Effector memory CD8-positive, alpha-beta T cell (primary cell): ENCODE data around the gene IER3IP1.
"Not testable (repeated sequence)": the region's sequence is repeated elsewhere in the genome, so short reads cannot be mapped to it uniquely, and the experiment has no call there.

Source experiments
- ATAC-seq: fragments of 150-1000 bp; cut with Tn5 transposase; replicated peaks from 2 replicates; pipeline ENCODE4 v1.10.0; 2021; ENCODE audit warnings: mild to moderate bottlenecking, moderate library complexity
- DNase-seq, 3 experiments: peaks; one replicate each; pipeline ENCODE4 v3.0.0; 2021
- H3K27ac Mint-ChIP-seq, 2 donors: one replicate each; pipeline ENCODE4 v1.8.0; 2022; ENCODE audit warnings: mild to moderate bottlenecking in 2 of 2, mixed read lengths in 2 of 2, moderate library complexity in 2 of 2
- H3K27me3 Mint-ChIP-seq, 2 donors: one replicate each; pipeline ENCODE4 v1.8.0; 2022; ENCODE audit warnings: mixed read lengths in 2 of 2
- H3K36me3 Mint-ChIP-seq: one replicate; pipeline ENCODE4 v1.8.0; 2022; ENCODE audit warnings: mild to moderate bottlenecking, moderate library complexity, mixed read lengths; ENCODE audit not compliant: insufficient read depth
- H3K4me1 Mint-ChIP-seq, 2 donors: one replicate each; pipeline ENCODE4 v1.8.0; 2022; ENCODE audit warnings: low read depth in 2 of 2, mixed read lengths in 2 of 2
- H3K4me3 Mint-ChIP-seq, 2 donors: one replicate each; pipeline ENCODE4 v1.8.0; 2022; ENCODE audit warnings: mild to moderate bottlenecking in 2 of 2, mixed read lengths in 2 of 2, moderate library complexity in 2 of 2
- H3K9me3 Mint-ChIP-seq, 2 donors: one replicate each; pipeline ENCODE4 v1.8.0; 2022; ENCODE audit warnings: mixed read lengths in 2 of 2
- total RNA-seq, 9 experiments: gene quantifications; one replicate each; lab custom pipeline; 2026; lab: John Stamatoyannopoulos, UW

The IER3IP1 gene
- 5.4 to 27.5 (median 18.0) reads per million in 9 experiments for total RNA-seq

- H3K4me1 Mint-ChIP-seq, result peaks cover 0 to 6% of the 10 kb centered on the region in 2 donors
- peaks cover 11% of the 10 kb centered on the region for H3K36me3 Mint-ChIP-seq
- no peak within 1 kb of the TSS for H3K27ac Mint-ChIP-seq
- DNase-seq, result peak; percentile 83 to 89 (median 84)
- H3K27me3 Mint-ChIP-seq, result peaks cover 4 to 18% of the 10 kb centered on the region in 2 donors
- ATAC-seq, result peak; percentile 93
- no peaks in the 10 kb centered on the region for H3K9me3 Mint-ChIP-seq
- H3K4me3 Mint-ChIP-seq, result no peak within 1 kb of the TSS
These were observed at the start of gene IER3IP1 for GRCh38 chr18:47175898-47176575. TSS of gene IER3IP1 (minus strand) at chr18:47176364. CDS start at chr18:47176277, 87 bp downstream.

- Mint-ChIP-seq H3K27ac (no peak overlapping the region), H3K9me3 (no peaks in the 10 kb centered on the region), H3K4me3 (no peak overlapping the region), H3K4me1 (peaks cover 3% of the 10 kb centered on the region in 2 donors), H3K27me3 (peaks cover 65 to 75% of the 10 kb centered on the region in 2 donors), H3K36me3 (no peaks in the 10 kb centered on the region)
- ATAC-seq (no peak), DNase-seq (no peak)
These were observed 39.5 kb upstream of the IER3IP1 start for GRCh38 chr18:47215554-47216138.

GRCh38 chr18:47209171-47209570, 33.0 kb upstream of the IER3IP1 start:
- Mint-ChIP-seq H3K36me3 (no peaks in the 10 kb centered on the region), H3K4me1 (no peaks in the 10 kb centered on the region), H3K4me3 (no peak overlapping the region), H3K27me3 (peaks cover 74 to 80% of the 10 kb centered on the region in 2 donors), H3K9me3 (no peaks in the 10 kb centered on the region), H3K27ac (no peak overlapping the region)
- DNase-seq (no peak), ATAC-seq (no peak)

GRCh38 chr18:47206945-47207637, 30.9 kb upstream of the IER3IP1 start:
- Mint-ChIP-seq H3K4me1 (no peaks in the 10 kb centered on the region), H3K9me3 (no peaks in the 10 kb centered on the region), H3K27ac (no peak overlapping the region), H3K36me3 (no peaks in the 10 kb centered on the region), H3K4me3 (no peak overlapping the region), H3K27me3 (peaks cover 57 to 59% of the 10 kb centered on the region in 2 donors)
- ATAC-seq, result no peak
- DNase-seq, result no peak

GRCh38 chr18:47204908-47205522, 28.9 kb upstream of the IER3IP1 start:
- H3K27me3 Mint-ChIP-seq, result peaks cover 39 to 41% of the 10 kb centered on the region in 2 donors

GRCh38 chr18:47203626-47204464, 27.7 kb upstream of the IER3IP1 start:
- Mint-ChIP-seq H3K36me3 (no peaks in the 10 kb centered on the region), H3K27me3 (peaks cover 27 to 29% of the 10 kb centered on the region in 2 donors), H3K4me1 (no peaks in the 10 kb centered on the region), H3K27ac (no peak overlapping the region), H3K9me3 (no peaks in the 10 kb centered on the region), H3K4me3 (no peak overlapping the region)
- no peak for ATAC-seq
- DNase-seq, result no peak

More at GRCh38 chr18:47204908-47205522, 28.9 kb upstream of the IER3IP1 start:
- H3K4me1 Mint-ChIP-seq, result no peaks in the 10 kb centered on the region
- DNase-seq (peak; percentile 19 to 42 (median 27)), ATAC-seq (no peak)
- no peak overlapping the region for H3K4me3 Mint-ChIP-seq
- H3K9me3 Mint-ChIP-seq, result no peaks in the 10 kb centered on the region
- H3K36me3 Mint-ChIP-seq, result no peaks in the 10 kb centered on the region
- H3K27ac Mint-ChIP-seq, result no peak overlapping the region

GRCh38 chr18:47195961-47196360, 19.8 kb upstream of the IER3IP1 start:
- ATAC-seq, DNase-seq, H3K9me3 Mint-ChIP-seq, H3K27ac Mint-ChIP-seq, H3K4me3 Mint-ChIP-seq, H3K4me1 Mint-ChIP-seq, H3K36me3 Mint-ChIP-seq: not testable (repeated sequence)
- H3K27me3 Mint-ChIP-seq, result peaks cover 43 to 48% of the 10 kb centered on the region in 2 donors

- Mint-ChIP-seq H3K4me3 (no peak overlapping the region), H3K27me3 (peaks cover 44 to 66% of the 10 kb centered on the region in 2 donors), H3K36me3 (no peaks in the 10 kb centered on the region), H3K9me3 (no peaks in the 10 kb centered on the region), H3K4me1 (no peaks in the 10 kb centered on the region), H3K27ac (no peak overlapping the region)
- ATAC-seq (no peak), DNase-seq (no peak)
These were observed 15.8 kb upstream of the IER3IP1 start for GRCh38 chr18:47191961-47192360.

- H3K4me3 Mint-ChIP-seq, result no peak overlapping the region
These were observed 11.6 kb upstream of the IER3IP1 start for GRCh38 chr18:47187721-47188120.

GRCh38 chr18:47184419-47185050, 8.4 kb upstream of the IER3IP1 start:
- H3K36me3 Mint-ChIP-seq, result no peaks in the 10 kb centered on the region
- H3K27ac Mint-ChIP-seq, result no peak overlapping the region
- H3K4me1 Mint-ChIP-seq, result no peaks in the 10 kb centered on the region
- H3K4me3 Mint-ChIP-seq, result no peak overlapping the region
- H3K9me3 Mint-ChIP-seq, result peaks cover 0 to 2% of the 10 kb centered on the region in 2 donors
- ATAC-seq, result no peak
- no peak for DNase-seq
- peaks cover 53 to 54% of the 10 kb centered on the region in 2 donors for H3K27me3 Mint-ChIP-seq

More at GRCh38 chr18:47187721-47188120, 11.6 kb upstream of the IER3IP1 start:
- Mint-ChIP-seq H3K4me1 (no peaks in the 10 kb centered on the region), H3K27ac (no peak overlapping the region), H3K36me3 (no peaks in the 10 kb centered on the region), H3K27me3 (peaks cover 41 to 52% of the 10 kb centered on the region in 2 donors), H3K9me3 (peaks cover 0 to 2% of the 10 kb centered on the region in 2 donors)
- DNase-seq (no peak), ATAC-seq (no peak)

GRCh38 chr18:47182156-47182555, 6.0 kb upstream of the IER3IP1 start:
- DNase-seq, H3K27ac Mint-ChIP-seq, ATAC-seq, H3K9me3 Mint-ChIP-seq, H3K4me1 Mint-ChIP-seq, H3K4me3 Mint-ChIP-seq, H3K36me3 Mint-ChIP-seq: not testable (repeated sequence)
- peaks cover 37 to 58% of the 10 kb centered on the region in 2 donors for H3K27me3 Mint-ChIP-seq

- no peak overlapping the region for H3K4me3 Mint-ChIP-seq
- ATAC-seq, result no peak
- H3K9me3 Mint-ChIP-seq, result peaks cover 0 to 2% of the 10 kb centered on the region in 2 donors
- peaks cover 7% of the 10 kb centered on the region for H3K36me3 Mint-ChIP-seq
- DNase-seq, result no peak
- peaks cover 27 to 48% of the 10 kb centered on the region in 2 donors for H3K27me3 Mint-ChIP-seq
- peaks cover 0 to under 1% of the 10 kb centered on the region in 2 donors for H3K4me1 Mint-ChIP-seq
- H3K27ac Mint-ChIP-seq, result no peak overlapping the region
These were observed 4.6 kb upstream of the IER3IP1 start for GRCh38 chr18:47180765-47181164.
